BE2C (cell line): ENCODE measurements around the gene DNAJC24.

Experiments used
- DNase-seq: peaks from one replicate; pipeline ENCODE4 v3.0.0-alpha.2; 2020
- H3K27me3 ChIP-seq: fragments of 250-450 bp; sonication (Bioruptor Pico); 2 replicates; pipeline ENCODE4 v1.5.1; 2020; ENCODE audit warnings: mild to moderate bottlenecking
- H3K36me3 ChIP-seq: fragments of 250-450 bp; sonication (Bioruptor Pico); 2 replicates; pipeline ENCODE4 v1.5.1; 2020; ENCODE audit warnings: mild to moderate bottlenecking
- H3K4me1 ChIP-seq: fragments of 250-450 bp; sonication (Bioruptor Pico); 2 replicates; pipeline ENCODE4 v1.5.1; 2020
- H3K4me3 ChIP-seq: 2 replicates; pipeline ENCODE4 v1.5.1; 2011; ENCODE audit warnings: low read depth, low read length
- H3K9me3 ChIP-seq: fragments of 250-450 bp; sonication (Bioruptor Pico); 2 replicates; pipeline ENCODE4 v1.5.1; 2020
- TF ChIP-seq, protein P1 (sequence below): IDR thresholded peaks from 2 replicates; pipeline ENCODE4 v1.5.1; 2012; ENCODE audit warnings: mild to moderate bottlenecking, low read depth, low read length

Gene DNAJC24

DNA sequence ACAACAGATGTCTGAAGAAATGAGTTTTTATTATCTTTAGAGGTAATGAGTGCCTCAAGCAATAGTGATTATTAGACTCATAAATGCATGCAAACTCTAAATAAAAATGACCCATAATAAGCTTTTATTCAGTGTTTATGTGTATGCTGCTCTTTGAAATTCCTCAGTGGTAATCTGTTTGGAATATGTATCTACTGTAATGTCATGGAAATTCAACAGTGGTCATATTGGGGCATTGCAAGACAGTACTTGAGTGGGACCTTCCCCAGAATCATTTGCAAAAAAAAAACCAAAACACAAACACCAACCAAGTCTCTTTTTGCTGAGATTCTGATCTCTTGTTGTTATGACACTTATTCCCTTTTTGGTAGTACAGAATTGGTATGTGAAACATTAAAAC lies 35.0 kb downstream of the DNAJC24 start:
- Histone ChIP-seq H3K36me3 (no peaks in the 10 kb centered on the region), H3K27me3 (no peaks in the 10 kb centered on the region)
- TF ChIP-seq, protein P1, sequence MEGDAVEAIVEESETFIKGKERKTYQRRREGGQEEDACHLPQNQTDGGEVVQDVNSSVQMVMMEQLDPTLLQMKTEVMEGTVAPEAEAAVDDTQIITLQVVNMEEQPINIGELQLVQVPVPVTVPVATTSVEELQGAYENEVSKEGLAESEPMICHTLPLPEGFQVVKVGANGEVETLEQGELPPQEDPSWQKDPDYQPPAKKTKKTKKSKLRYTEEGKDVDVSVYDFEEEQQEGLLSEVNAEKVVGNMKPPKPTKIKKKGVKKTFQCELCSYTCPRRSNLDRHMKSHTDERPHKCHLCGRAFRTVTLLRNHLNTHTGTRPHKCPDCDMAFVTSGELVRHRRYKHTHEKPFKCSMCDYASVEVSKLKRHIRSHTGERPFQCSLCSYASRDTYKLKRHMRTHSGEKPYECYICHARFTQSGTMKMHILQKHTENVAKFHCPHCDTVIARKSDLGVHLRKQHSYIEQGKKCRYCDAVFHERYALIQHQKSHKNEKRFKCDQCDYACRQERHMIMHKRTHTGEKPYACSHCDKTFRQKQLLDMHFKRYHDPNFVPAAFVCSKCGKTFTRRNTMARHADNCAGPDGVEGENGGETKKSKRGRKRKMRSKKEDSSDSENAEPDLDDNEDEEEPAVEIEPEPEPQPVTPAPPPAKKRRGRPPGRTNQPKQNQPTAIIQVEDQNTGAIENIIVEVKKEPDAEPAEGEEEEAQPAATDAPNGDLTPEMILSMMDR, result no peak

GRCh38 chr11:31408201-31408600 lies 38.5 kb downstream of the DNAJC24 start:
- no peaks in the 10 kb centered on the region for H3K4me1 ChIP-seq
- no peak for DNase-seq
- no peaks in the 10 kb centered on the region for H3K27me3 ChIP-seq
- H3K9me3 ChIP-seq, result no peaks in the 10 kb centered on the region
- no peaks in the 10 kb centered on the region for H3K36me3 ChIP-seq
- TF ChIP-seq, protein P1, result no peak
- H3K4me3 ChIP-seq, result no peak overlapping the region

More for the DNA sequence above, 35.0 kb downstream of the DNAJC24 start:
- DNase-seq, result no peak
- Histone ChIP-seq H3K4me1 (no peaks in the 10 kb centered on the region), H3K4me3 (no peak overlapping the region), H3K9me3 (no peaks in the 10 kb centered on the region)

DNA sequence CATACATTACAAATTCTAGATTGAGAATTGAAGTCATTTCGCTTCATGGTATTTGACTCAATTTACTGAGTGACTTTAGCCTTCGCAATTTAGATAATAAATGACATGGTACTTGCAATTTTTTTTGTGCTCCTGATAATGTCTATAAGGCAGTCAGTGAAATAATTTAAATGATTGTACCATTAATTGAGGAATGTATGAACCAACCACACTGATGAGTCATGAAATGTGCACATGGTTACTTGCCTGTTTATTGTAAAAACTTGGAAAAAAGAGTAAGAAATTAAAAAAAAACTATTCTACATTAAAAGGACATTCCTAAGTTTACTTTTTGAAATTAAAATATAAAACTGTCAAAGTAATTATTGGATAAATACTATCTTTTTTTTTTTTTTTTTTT lies 43.3 kb downstream of the DNAJC24 start:
- Histone ChIP-seq H3K4me3 (no peak overlapping the region), H3K27me3 (no peaks in the 10 kb centered on the region), H3K4me1 (no peaks in the 10 kb centered on the region), H3K9me3 (no peaks in the 10 kb centered on the region), H3K36me3 (no peaks in the 10 kb centered on the region)
- DNase-seq, result no peak
- TF ChIP-seq, protein P1, result no peak

- no peaks in the 10 kb centered on the region for H3K36me3 ChIP-seq
- no peaks in the 10 kb centered on the region for H3K4me1 ChIP-seq
- no peak overlapping the region for H3K4me3 ChIP-seq
- TF ChIP-seq, protein P1, result no peak
- H3K27me3 ChIP-seq, result no peaks in the 10 kb centered on the region
- no peak for DNase-seq
- H3K9me3 ChIP-seq, result no peaks in the 10 kb centered on the region
Observed at GRCh38 chr11:31414338-31414737, 44.7 kb downstream of the DNAJC24 start.

DNA sequence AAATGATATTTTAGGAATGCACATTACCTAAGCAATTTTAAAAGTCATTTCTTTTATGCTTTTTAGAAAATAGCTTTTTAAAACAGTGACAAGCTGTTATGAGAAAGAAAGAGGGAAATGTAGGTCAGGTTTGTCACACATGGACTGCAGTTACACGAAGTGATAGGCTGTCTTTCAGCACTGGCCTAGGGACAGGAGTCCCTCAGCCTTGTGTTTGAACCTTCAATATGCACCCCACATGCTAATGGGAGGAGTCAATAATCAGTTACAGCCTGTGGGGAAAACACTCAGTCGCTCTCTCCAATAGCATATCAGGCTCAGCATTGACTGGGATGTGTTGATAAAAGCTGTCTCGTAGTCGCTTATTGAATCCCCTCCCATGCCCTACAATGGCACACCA lies 45.8 kb downstream of the DNAJC24 start:
- TF ChIP-seq, protein P1, result no peak
- H3K27me3 ChIP-seq, result no peaks in the 10 kb centered on the region
- H3K4me1 ChIP-seq, result no peaks in the 10 kb centered on the region
- no peak overlapping the region for H3K4me3 ChIP-seq
- H3K36me3 ChIP-seq, result no peaks in the 10 kb centered on the region
- no peak for DNase-seq
- H3K9me3 ChIP-seq, result no peaks in the 10 kb centered on the region

- no peak for DNase-seq
- TF ChIP-seq, protein P1, result no peak
- no peaks in the 10 kb centered on the region for H3K4me1 ChIP-seq
- no peaks in the 10 kb centered on the region for H3K27me3 ChIP-seq
- no peaks in the 10 kb centered on the region for H3K36me3 ChIP-seq
- H3K9me3 ChIP-seq, result no peaks in the 10 kb centered on the region
- H3K4me3 ChIP-seq, result no peak overlapping the region
Observed at GRCh38 chr11:31417357-31417756, 47.7 kb downstream of the DNAJC24 start.
